ENCODE results near the gene PABPN1. TPM values are rescaled to one million over a fixed set of nuclear protein-coding genes. Genes with fewer than 3 reads are reported as not detected.

PABPN1 gene
- total RNA-seq, 2 donors from 2014 or later, result 44.8 to 54.9 TPM

- Histone ChIP-seq H3K4me1 (ENCODE audit: control insufficient read depth in 1 of 2, low read depth in 2 of 2) (no peaks in the 10 kb centered on the region), H3K27me3 (replicated peaks; ENCODE audit: insufficient read depth) (no peaks in the 10 kb centered on the region), H3K9me3 (no peaks in the 10 kb centered on the region), H3K4me3 (no peak overlapping the region), H3K27ac (no peak overlapping the region), H3K36me3 (no peaks in the 10 kb centered on the region)
- no peak for DNase-seq (ENCODE audit: low spot score)
- no peak for TF ChIP-seq CTCF (IDR thresholded peaks at IDR 0.05)
- no peak for ATAC-seq (ENCODE audit: insufficient number of reproducible peaks, low FRiP score, low read depth)
Measured at GRCh38 chr14:23339506-23340268, 18.4 kb downstream of the PABPN1 start.

GRCh38 chr14:23344481-23344880 is 23.2 kb downstream of the PABPN1 start:
- DNase-seq (ENCODE audit: low spot score) (no peak), ATAC-seq (ENCODE audit: insufficient number of reproducible peaks, low FRiP score, low read depth) (no peak)
- no peak for TF ChIP-seq CTCF (IDR thresholded peaks at IDR 0.05)
- Histone ChIP-seq H3K27me3 (replicated peaks; ENCODE audit: insufficient read depth) (no peaks in the 10 kb centered on the region), H3K27ac (no peak overlapping the region), H3K36me3 (no peaks in the 10 kb centered on the region), H3K4me3 (no peak overlapping the region), H3K9me3 (no peaks in the 10 kb centered on the region), H3K4me1 (ENCODE audit: control insufficient read depth in 1 of 2, low read depth in 2 of 2) (no peaks in the 10 kb centered on the region)

- Histone ChIP-seq H3K27me3 (replicated peaks; ENCODE audit: insufficient read depth) (no peaks in the 10 kb centered on the region), H3K27ac (no peak overlapping the region), H3K4me3 (no peak overlapping the region), H3K9me3 (no peaks in the 10 kb centered on the region), H3K36me3 (no peaks in the 10 kb centered on the region), H3K4me1 (ENCODE audit: control insufficient read depth in 1 of 2, low read depth in 2 of 2) (no peaks in the 10 kb centered on the region)
- DNase-seq (ENCODE audit: low spot score) (no peak), ATAC-seq (ENCODE audit: insufficient number of reproducible peaks, low FRiP score, low read depth) (no peak)
- no peak for TF ChIP-seq CTCF (IDR thresholded peaks at IDR 0.05)
Measured at GRCh38 chr14:23345987-23346692, 24.9 kb downstream of the PABPN1 start.

- no peak for ATAC-seq (ENCODE audit: insufficient number of reproducible peaks, low FRiP score, low read depth)
Measured at GRCh38 chr14:23346693-23347405, 25.6 kb downstream of the PABPN1 start.

More at GRCh38 chr14:23346693-23347405, 25.6 kb downstream of the PABPN1 start:
- no peak for TF ChIP-seq CTCF (IDR thresholded peaks at IDR 0.05)
- H3K4me3 ChIP-seq, result no peak overlapping the region
- H3K4me1 ChIP-seq (ENCODE audit: control insufficient read depth in 1 of 2, low read depth in 2 of 2), result peaks cover 3 to 7% of the 10 kb centered on the region in 2 donors
- DNase-seq (ENCODE audit: low spot score), result no peak
- no peak overlapping the region for H3K27ac ChIP-seq
- H3K36me3 ChIP-seq, result no peaks in the 10 kb centered on the region
- H3K9me3 ChIP-seq, result no peaks in the 10 kb centered on the region
- H3K27me3 ChIP-seq (replicated peaks; ENCODE audit: insufficient read depth), result no peaks in the 10 kb centered on the region
